ENCODE results near the gene DBH. TPM values are rescaled to one million over a fixed set of nuclear protein-coding genes. Genes with fewer than 3 reads are reported as not detected.

The DBH gene
- total RNA-seq, 1 experiment from 2014 or later, result not detected

DNA sequence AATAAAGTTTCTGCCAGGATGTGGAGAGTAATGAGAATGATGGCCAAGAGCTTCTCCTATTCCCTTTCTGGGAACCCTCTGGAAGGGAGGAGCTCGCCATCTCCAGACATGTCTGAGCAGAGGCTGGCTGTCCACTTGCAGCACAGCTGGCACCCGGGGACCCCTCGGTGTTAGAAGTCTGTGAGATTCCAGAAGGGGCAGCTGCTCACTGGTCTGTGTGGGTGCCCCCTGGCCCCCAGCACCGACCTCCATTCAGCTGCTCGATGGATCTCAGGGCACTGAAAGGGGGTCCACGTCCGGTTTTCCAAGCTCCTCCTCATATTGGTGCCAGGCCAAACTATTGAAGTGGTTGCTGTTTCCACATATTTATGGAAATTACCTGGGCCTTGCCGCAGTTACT is 23.3 kb upstream of the DBH start:
- POLR2A ChIA-PET, result no interaction called here
- no peak for TF ChIP-seq ZBTB33 (IDR thresholded peaks at IDR 0.05; ENCODE audit: extremely low read depth, insufficient replicate concordance, low read length)
- no peak for TF ChIP-seq TCF7L2 (IDR thresholded peaks at IDR 0.05; ENCODE audit: borderline replicate concordance, extremely low read depth, insufficient read depth, insufficient read length)
- no peak for TF ChIP-seq POLR2A (IDR thresholded peaks at IDR 0.05; ENCODE audit: borderline replicate concordance, extremely low read depth, insufficient read depth, insufficient read length)
- TF ChIP-seq FOSL1 (IDR thresholded peaks at IDR 0.05; ENCODE audit: low read depth), result no peak
- no peak for TF ChIP-seq ZNF274 (IDR thresholded peaks at IDR 0.05; ENCODE audit: low read depth, low read length)
- no peak for TF ChIP-seq ZFX (IDR thresholded peaks at IDR 0.05)
- no peak for TF ChIP-seq ELF1 (IDR thresholded peaks at IDR 0.05; ENCODE audit: borderline replicate concordance, low read depth)
- Histone ChIP-seq H3K4me3 (replicated peaks in 1 of 2; ENCODE audit: low read depth in 1 of 2, low read length in 2 of 2) (no peak overlapping the region), H4K20me1 (ENCODE audit: insufficient read depth) (no peaks in the 10 kb centered on the region), H3K36me3 (ENCODE audit: control insufficient read depth in 1 of 2, insufficient read depth in 2 of 2, low read length in 2 of 2) (no peaks in the 10 kb centered on the region), H3K9ac (ENCODE audit: low read length) (no peak overlapping the region), H3K4me2 (ENCODE audit: low read length) (no peak overlapping the region), H2AFZ (ENCODE audit: low read depth, low read length, poor library complexity, severe bottlenecking) (no peak overlapping the region), H3K79me2 (ENCODE audit: insufficient read depth, low read length) (no peaks in the 10 kb centered on the region), H3K9me2 (ENCODE audit: insufficient read depth) (no peaks in the 10 kb centered on the region), H3K4me1 (ENCODE audit: control insufficient read depth in 1 of 2, insufficient read depth in 2 of 2, low read length in 2 of 2) (no peaks in the 10 kb centered on the region), H3K9me3 (ENCODE audit: control insufficient read depth in 1 of 2, insufficient read depth in 1 of 2, low read depth in 1 of 2, low read length in 2 of 2) (no peaks in the 10 kb centered on the region), H3K27ac (ENCODE audit: low read depth, low read length) (no peak overlapping the region), H3K27me3 (ENCODE audit: insufficient read depth, low read length) (peaks cover 80% of the 10 kb centered on the region)
- ATAC-seq (no peak), DNase-seq (ENCODE audit: low read depth, low spot score) (no peak)
- CTCF ChIA-PET, result no interaction called here
- RAD21 ChIA-PET (ENCODE audit: low non-redundant PET in 1 of 2, low total read pairs in 2 of 2, uncharacterized antibody in 2 of 2, unreplicated experiment in 2 of 2), result no interaction called here
- BruUV-seq (replicated peaks), result no TSS peak
- intact Hi-C loops (cut with micrococcal nuclease), result no loop called here

DNA sequence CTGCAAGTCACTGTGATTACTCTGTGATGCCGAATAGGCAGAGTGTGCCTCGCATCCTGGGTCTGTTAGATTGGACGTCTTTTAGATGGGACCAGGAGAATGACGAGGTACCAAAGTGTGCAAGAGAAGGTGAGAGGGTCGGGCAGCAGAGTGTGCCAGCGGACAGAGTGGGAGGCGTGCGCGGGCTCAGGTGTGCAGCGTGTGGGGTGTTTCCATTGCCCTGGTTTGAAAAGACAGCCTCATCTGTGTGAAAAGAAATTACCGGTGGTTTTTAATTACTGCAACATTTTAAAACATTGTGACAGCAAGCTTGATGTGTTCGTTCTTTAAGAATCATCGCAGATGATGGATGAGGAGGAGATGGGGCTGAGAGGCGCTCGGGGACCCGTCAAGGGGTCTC is 22.7 kb upstream of the DBH start:
- Histone ChIP-seq H4K20me1 (ENCODE audit: insufficient read depth) (no peaks in the 10 kb centered on the region), H3K4me1 (ENCODE audit: control insufficient read depth in 1 of 2, insufficient read depth in 2 of 2, low read length in 2 of 2) (no peaks in the 10 kb centered on the region), H3K9me3 (ENCODE audit: control insufficient read depth in 1 of 2, insufficient read depth in 1 of 2, low read depth in 1 of 2, low read length in 2 of 2) (no peaks in the 10 kb centered on the region), H3K36me3 (ENCODE audit: control insufficient read depth in 1 of 2, insufficient read depth in 2 of 2, low read length in 2 of 2) (no peaks in the 10 kb centered on the region), H2AFZ (ENCODE audit: low read depth, low read length, poor library complexity, severe bottlenecking) (no peak overlapping the region), H3K4me3 (replicated peaks in 1 of 2; ENCODE audit: low read depth in 1 of 2, low read length in 2 of 2) (no peak overlapping the region), H3K27ac (ENCODE audit: low read depth, low read length) (no peak overlapping the region), H3K27me3 (ENCODE audit: insufficient read depth, low read length) (peaks cover 80% of the 10 kb centered on the region), H3K9ac (ENCODE audit: low read length) (no peak overlapping the region), H3K9me2 (ENCODE audit: insufficient read depth) (no peaks in the 10 kb centered on the region), H3K79me2 (ENCODE audit: insufficient read depth, low read length) (no peaks in the 10 kb centered on the region), H3K4me2 (ENCODE audit: low read length) (no peak overlapping the region)
- ATAC-seq, result no peak
- BruUV-seq (replicated peaks), result no TSS peak
- ChIA-PET CTCF (no interaction called here), RAD21 (ENCODE audit: low non-redundant PET in 1 of 2, low total read pairs in 2 of 2, uncharacterized antibody in 2 of 2, unreplicated experiment in 2 of 2) (no interaction called here), POLR2A (no interaction called here)
- TF ChIP-seq SRF (IDR thresholded peaks at IDR 0.05; ENCODE audit: low read depth) (no peak), ZFX (IDR thresholded peaks at IDR 0.05) (no peak), YY1 (IDR thresholded peaks at IDR 0.05; ENCODE audit: extremely low read depth, insufficient replicate concordance, low read depth, low read length) (no peak), ELF1 (IDR thresholded peaks at IDR 0.05; ENCODE audit: borderline replicate concordance, low read depth) (no peak), SP1 (IDR thresholded peaks at IDR 0.05; ENCODE audit: low read depth) (no peak), EGR1 (IDR thresholded peaks at IDR 0.05; ENCODE audit: low read depth) (no peak), ZBTB33 (IDR thresholded peaks at IDR 0.05; ENCODE audit: extremely low read depth, insufficient replicate concordance, low read length) (no peak), TCF7L2 (IDR thresholded peaks at IDR 0.05; ENCODE audit: borderline replicate concordance, extremely low read depth, insufficient read depth, insufficient read length) (no peak), CEBPB (IDR thresholded peaks at IDR 0.05; ENCODE audit: low read depth) (no peak), EZH2phosphoT487 (IDR thresholded peaks at IDR 0.05; ENCODE audit: borderline replicate concordance) (no peak), ZNF274 (IDR thresholded peaks at IDR 0.05; ENCODE audit: low read depth, low read length) (no peak), POLR2A (IDR thresholded peaks at IDR 0.05; ENCODE audit: borderline replicate concordance, extremely low read depth, insufficient read depth, insufficient read length) (no peak)
- intact Hi-C loops (cut with micrococcal nuclease), result no loop called here
- DNase-seq (ENCODE audit: low read depth, low spot score), result no peak
